Sigmoid colon (tissue), 4 donors: Measurements from ENCODE around the gene SAFB.

Experiments used
- CTCF ChIP-seq, 4 experiments: fragments of 450-650 bp in 3 of 4; fragments of 200-600 bp in 1 of 4; IDR thresholded peaks; one replicate each; pipeline ENCODE4 v1.5.1; 2016 to 2019; ENCODE audit warnings: antibody characterized with exemption in 4 of 4, mild to moderate bottlenecking in 3 of 4, moderate library complexity in 2 of 4
- EP300 ChIP-seq, 4 donors: sonication (generic); formaldehyde crosslinking; IDR thresholded peaks; one replicate each; pipeline ENCODE4 v1.6.1; 2017; ENCODE audit warnings: antibody characterized with exemption in 4 of 4
- POLR2A ChIP-seq, 2 donors: fragments of 450-650 bp; IDR thresholded peaks; one replicate each; pipeline ENCODE4 v1.6.1; 2016; ENCODE audit warnings: antibody characterized with exemption in 2 of 2, mild to moderate bottlenecking in 2 of 2, moderate library complexity in 2 of 2
- POLR2AphosphoS5 ChIP-seq, 4 donors: sonication (generic); formaldehyde crosslinking; IDR thresholded peaks; one replicate each; pipeline ENCODE4 v1.6.1; 2017; ENCODE audit warnings: antibody characterized with exemption in 4 of 4

GRCh38 chr19:5645409-5645808 lies 22.5 kb downstream of the SAFB start:
- TF ChIP-seq CTCF (IDR thresholded peaks at IDR 0.05) (no peak), POLR2AphosphoS5 (IDR thresholded peaks at IDR 0.05) (no peak), POLR2A (IDR thresholded peaks at IDR 0.05) (no peak), EP300 (IDR thresholded peaks at IDR 0.05) (no peak)
